ENCODE measurements around the gene FADS1. TPM values are rescaled to one million over a fixed set of nuclear protein-coding genes. Genes with fewer than 3 reads are reported as not detected.

Gene FADS1
- total and polyA plus RNA-seq, 2 of the 8 experiments (the other 6 are each of a cell fraction or from before 2014, with no cell fraction given), result 115 to 141 TPM

DNA sequence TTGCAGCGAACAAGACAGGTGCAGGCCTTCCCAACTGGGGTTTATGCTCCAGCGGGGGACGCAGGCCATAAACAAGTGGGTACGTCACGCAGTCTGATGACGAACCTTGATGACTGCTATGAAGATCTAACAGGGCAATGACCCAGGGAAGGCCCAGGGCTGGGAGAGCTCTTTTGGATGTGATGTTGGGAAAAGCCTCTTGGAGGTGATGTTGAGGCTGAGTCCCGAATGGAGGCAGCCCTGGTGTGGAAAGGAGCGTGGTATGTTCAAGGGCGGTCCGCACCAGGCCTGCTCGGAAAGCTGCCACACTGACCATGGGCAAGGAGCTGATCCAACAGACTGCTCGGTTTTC is 17.1 kb upstream of the FADS1 start:
- H3K27me3 ChIP-seq (replicated peaks in 1 of 4; ENCODE audit: control insufficient read depth in 3 of 4, extremely low read depth in 1 of 4, insufficient read depth in 3 of 4, low read length in 3 of 4), result no peaks in the 10 kb centered on the region
- H3K79me1 ChIP-seq (ENCODE audit: low read depth, low read length), result peaks cover 25% of the 10 kb centered on the region
- H2BK5ac ChIP-seq (ENCODE audit: low read depth, low read length), result peak overlapping the region; percentile 80
- H2BK15ac ChIP-seq (ENCODE audit: low read length), result peak overlapping the region; percentile 96; the same call in 1 of the 2 replicates
- H3K14ac ChIP-seq (ENCODE audit: insufficient read length), result no peak overlapping the region
- peak overlapping the region; percentile 26 for H4K91ac ChIP-seq (replicated peaks; ENCODE audit: insufficient read length, low read length)
- peak overlapping the region in 1 of 4 experiments; percentile 4; a peak in 2 of 7 replicates for H3K9ac ChIP-seq (replicated peaks in 1 of 4; ENCODE audit: extremely low read depth in 1 of 4, low read depth in 3 of 4, low read length in 3 of 4)
- peaks cover 21 to 47% of the 10 kb centered on the region in 2 experiments for H4K20me1 ChIP-seq (replicated peaks in 1 of 2; ENCODE audit: control insufficient read depth in 1 of 2, insufficient read depth in 2 of 2, low read length in 2 of 2)
- H3K56ac ChIP-seq (replicated peaks; ENCODE audit: insufficient read length, low read depth, low read length), result no peak overlapping the region
- peak overlapping the region; percentile 85; the same call in 1 of the 2 replicates for H3K18ac ChIP-seq (ENCODE audit: extremely low read depth, low read length)
- no peaks in the 10 kb centered on the region for H3K9me3 ChIP-seq (ENCODE audit: insufficient read depth in 2 of 2, low read depth in 1 of 2, low read length in 1 of 2)
- no peak overlapping the region for H4K5ac ChIP-seq (ENCODE audit: insufficient read length, low read depth, low read length)
- FAIRE-seq (no peak), DNase-seq (ENCODE audit: low read depth in 1 of 2, low spot score in 2 of 2) (no peak)
- H2AFZ ChIP-seq (ENCODE audit: low read length), result no peak overlapping the region
- POLR2A ChIA-PET (ENCODE audit: partially characterized antibody), result interaction anchor here (0.7 to 3.0 kb wide), 13 partner anchors 11 to 89 kb away, joined by 3 to 28 read pairs (median 5); partner anchors contain the start of genes FADS1, FEN1 and TMEM258
- peaks cover 11 to 48% (median 28%) of the 10 kb centered on the region in 4 experiments for H3K4me1 ChIP-seq (replicated peaks in 1 of 4; ENCODE audit: control insufficient read depth in 3 of 4, insufficient read depth in 4 of 4, low read length in 3 of 4)
- H3K4me3 ChIP-seq (ENCODE audit: extremely low read depth in 1 of 4, insufficient read depth in 2 of 4, low read depth in 3 of 4, low read length in 4 of 4), result no peak overlapping the region
- peaks cover 7% of the 10 kb centered on the region for H3K23me2 ChIP-seq (ENCODE audit: low read depth, low read length)
- CTCF ChIA-PET (ENCODE audit: partially characterized antibody), result interaction anchor here (0.8 to 1.8 kb wide), 8 partner anchors 12 to 248 kb away, joined by 3 to 15 read pairs (median 4); partner anchors contain the start of gene FADS1
- H3K36me3 ChIP-seq (ENCODE audit: control insufficient read depth in 2 of 4, insufficient read depth in 4 of 4, low read length in 3 of 4), result peaks cover 6 to 24% (median 12%) of the 10 kb centered on the region in 4 experiments; a peak in 7 of 8 replicates
- 91% methylated on average over 12 of the region's 12 CpGs; no CpG with 5 or more reads in 1 of the 2 experiments for whole genome bisulfite sequencing, 2 experiments (ENCODE audit: extremely low coverage in 1 of 2, insufficient coverage in 1 of 2, insufficient read length in 1 of 2, insufficient replicate concordance in 2 of 2, low coverage in 1 of 2, low lambda C conversion rate in 2 of 2, missing lambda C conversion rate in 1 of 2)
- H4K8ac ChIP-seq (ENCODE audit: extremely low read depth, insufficient read depth, low read length), result no peak overlapping the region
- no peak overlapping the region for H3K23ac ChIP-seq (ENCODE audit: insufficient read length)
- H3K4me2 ChIP-seq (ENCODE audit: insufficient read depth in 1 of 2, low read depth in 2 of 2, low read length in 2 of 2), result peak overlapping the region; percentile 26 to 46; a peak in 2 of 4 replicates
- peak overlapping the region; percentile 78; the same call in 1 of the 2 replicates for H2BK12ac ChIP-seq (ENCODE audit: low read depth, low read length)
- H2BK120ac ChIP-seq (replicated peaks; ENCODE audit: low read depth, low read length), result no peak overlapping the region
- H2AK5ac ChIP-seq (ENCODE audit: low read depth, low read length), result peak overlapping the region; percentile 82
- peak overlapping the region; percentile 73; the same call in 1 of the 2 replicates for H3K27ac ChIP-seq (ENCODE audit: low read depth, low read length)
- H3K4ac ChIP-seq (replicated peaks; ENCODE audit: insufficient read length, low read depth, low read length), result no peak overlapping the region
- 0 out of 2 replicates have a peak overlapping the region, but pooled peaks have one; percentile 52 for H2BK20ac ChIP-seq (ENCODE audit: low read length)
- peaks cover 29 to 87% of the 10 kb centered on the region in 2 experiments for H3K79me2 ChIP-seq (ENCODE audit: control insufficient read depth in 1 of 2, insufficient read depth in 2 of 2, low read length in 2 of 2)
- no peak for TF ChIP-seq BACH1 (IDR thresholded peaks at IDR 0.05; ENCODE audit: low read length)
- no peak for TF ChIP-seq TBP (IDR thresholded peaks at IDR 0.05; ENCODE audit: low read depth, low read length)
- TF ChIP-seq, protein P1, sequence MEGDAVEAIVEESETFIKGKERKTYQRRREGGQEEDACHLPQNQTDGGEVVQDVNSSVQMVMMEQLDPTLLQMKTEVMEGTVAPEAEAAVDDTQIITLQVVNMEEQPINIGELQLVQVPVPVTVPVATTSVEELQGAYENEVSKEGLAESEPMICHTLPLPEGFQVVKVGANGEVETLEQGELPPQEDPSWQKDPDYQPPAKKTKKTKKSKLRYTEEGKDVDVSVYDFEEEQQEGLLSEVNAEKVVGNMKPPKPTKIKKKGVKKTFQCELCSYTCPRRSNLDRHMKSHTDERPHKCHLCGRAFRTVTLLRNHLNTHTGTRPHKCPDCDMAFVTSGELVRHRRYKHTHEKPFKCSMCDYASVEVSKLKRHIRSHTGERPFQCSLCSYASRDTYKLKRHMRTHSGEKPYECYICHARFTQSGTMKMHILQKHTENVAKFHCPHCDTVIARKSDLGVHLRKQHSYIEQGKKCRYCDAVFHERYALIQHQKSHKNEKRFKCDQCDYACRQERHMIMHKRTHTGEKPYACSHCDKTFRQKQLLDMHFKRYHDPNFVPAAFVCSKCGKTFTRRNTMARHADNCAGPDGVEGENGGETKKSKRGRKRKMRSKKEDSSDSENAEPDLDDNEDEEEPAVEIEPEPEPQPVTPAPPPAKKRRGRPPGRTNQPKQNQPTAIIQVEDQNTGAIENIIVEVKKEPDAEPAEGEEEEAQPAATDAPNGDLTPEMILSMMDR (IDR thresholded peaks at IDR 0.05; ENCODE audit: control extremely low read depth in 1 of 3, insufficient read depth in 1 of 3, low read depth in 1 of 3, low read length in 3 of 3), result peak in 1 of 3 experiments; percentile 21; a peak in 1 of 4 replicates
- TF ChIP-seq RNF2 (IDR thresholded peaks at IDR 0.05; ENCODE audit: borderline replicate concordance, low read depth, low read length, missing control alignments, poor library complexity, severe bottlenecking), result no peak
- TF ChIP-seq FOSL1 (IDR thresholded peaks at IDR 0.05; ENCODE audit: insufficient read depth, low read depth, low read length), result no peak
- TF ChIP-seq SUZ12 (IDR thresholded peaks at IDR 0.05; ENCODE audit: low read length), result no peak
- no peak for TF ChIP-seq CEBPB (IDR thresholded peaks at IDR 0.05; ENCODE audit: low read depth, low read length)
- 0 out of 2 replicates have a peak, but pooled peaks have one; percentile 4 for TF ChIP-seq POLR2AphosphoS5 (IDR thresholded peaks at IDR 0.05; ENCODE audit: low read depth, low read length)
- no peak for TF ChIP-seq MAFK (IDR thresholded peaks at IDR 0.05; ENCODE audit: low read depth, low read length)
- TF ChIP-seq BRCA1 (IDR thresholded peaks at IDR 0.05; ENCODE audit: low read depth, low read length), result no peak
- no peak for TF ChIP-seq HDAC6 (IDR thresholded peaks at IDR 0.05; ENCODE audit: low read depth, low read length)
